Measurements from ENCODE around the gene TTYH3. TPM values are rescaled to one million over a fixed set of nuclear protein-coding genes. Genes with fewer than 3 reads are reported as not detected.

Gene TTYH3
- total RNA-seq, 1 experiment from 2014 or later = 122 TPM

GRCh38 chr7:2680256-2680655, 48.5 kb downstream of the TTYH3 start:
- no CpG with 5 or more reads among the region's 13 CpGs for WGBS (ENCODE audit: extremely low coverage, insufficient read length, low lambda C conversion rate)
- H2AK5ac ChIP-seq (ENCODE audit: insufficient read length, low read length) = no peak overlapping the region
- no peak overlapping the region for H3K4me3 Mint-ChIP-seq
- no peak for TF ChIP-seq CTCF (conservative IDR thresholded peaks at IDR 0.05)
- H3K9ac ChIP-seq (ENCODE audit: extremely low read depth, insufficient read length, low read length) = no peak overlapping the region
- H2BK12ac ChIP-seq (ENCODE audit: insufficient read length, low read depth, low read length) = no peak overlapping the region
- no peak overlapping the region for H2BK5ac ChIP-seq (ENCODE audit: insufficient read length, low read length)
- H3K4me1 ChIP-seq (ENCODE audit: insufficient read depth, low read length) = no peaks in the 10 kb centered on the region
- H3K18ac ChIP-seq (ENCODE audit: insufficient read length, low read depth, low read length) = no peak overlapping the region
- no peaks in the 10 kb centered on the region; a peak in 2 of 7 replicates for H3K36me3 Mint-ChIP-seq (ENCODE audit: insufficient read depth in 1 of 3, low read depth in 3 of 3)
- H3K79me1 ChIP-seq (ENCODE audit: insufficient read depth, low read depth, low read length, poor library complexity, severe bottlenecking) = no peaks in the 10 kb centered on the region
- H2BK20ac ChIP-seq (ENCODE audit: low read depth, low read length, poor library complexity, severe bottlenecking) = no peak overlapping the region
- H4K20me1 ChIP-seq (ENCODE audit: control insufficient read depth, insufficient read depth, insufficient read length) = no peaks in the 10 kb centered on the region
- H2BK15ac ChIP-seq (ENCODE audit: low read depth, low read length) = no peak overlapping the region
- H3K9me3 ChIP-seq (ENCODE audit: control insufficient read depth, low read depth, low read length) = no peaks in the 10 kb centered on the region
- no peak overlapping the region for H4K8ac ChIP-seq (replicated peaks; ENCODE audit: insufficient read length, low read depth, low read length)
- H3K9me3 Mint-ChIP-seq = peaks cover 0 to 8% of the 10 kb centered on the region in 2 experiments; a peak in 3 of 5 replicates
- no peak overlapping the region for H2AFZ ChIP-seq (ENCODE audit: low read length)
- no peak overlapping the region for H3T11ph ChIP-seq (ENCODE audit: low read length)
- H3K27me3 Mint-ChIP-seq (ENCODE audit: low read depth) = peaks cover 9% of the 10 kb centered on the region
- no peak overlapping the region for H3K23ac ChIP-seq (ENCODE audit: insufficient read length, low read depth, low read length)
- H4K5ac ChIP-seq (ENCODE audit: insufficient read length, low read depth, low read length) = no peak overlapping the region
- H3K27me3 ChIP-seq (ENCODE audit: insufficient read depth, low read length) = no peaks in the 10 kb centered on the region
- no peak overlapping the region for H3K56ac ChIP-seq (ENCODE audit: insufficient read length, low read depth, low read length)
- 0 out of 4 replicates have a peak, but pooled peaks cover 0 to 2% of the 10 kb centered on the region in 2 experiments for H3K4me1 Mint-ChIP-seq
- no peak overlapping the region for H3K27ac ChIP-seq (ENCODE audit: insufficient read length, low read depth, low read length)
- H4K91ac ChIP-seq (ENCODE audit: insufficient read length, low read depth, low read length) = no peak overlapping the region
- DNase-seq = no peak
- H3K23me2 ChIP-seq (ENCODE audit: insufficient read length, low read depth, low read length, poor library complexity, severe bottlenecking) = no peaks in the 10 kb centered on the region
- no peak overlapping the region for H3K4me2 ChIP-seq (ENCODE audit: insufficient read depth, insufficient read length, low read length)
- no peaks in the 10 kb centered on the region for H3K79me2 ChIP-seq (ENCODE audit: insufficient read depth, low read length)
- H3K4ac ChIP-seq (ENCODE audit: low read depth, low read length) = no peak overlapping the region
- no peak overlapping the region for H3K14ac ChIP-seq (ENCODE audit: insufficient read depth, low read length)
- H2BK120ac ChIP-seq (ENCODE audit: low read depth, low read length, poor library complexity, severe bottlenecking) = no peak overlapping the region
- peak overlapping the region in 1 of 3 experiments; percentile 35; a peak in 1 of 7 replicates for H3K27ac Mint-ChIP-seq
